ENCODE results near the gene PEMT.

DNA sequence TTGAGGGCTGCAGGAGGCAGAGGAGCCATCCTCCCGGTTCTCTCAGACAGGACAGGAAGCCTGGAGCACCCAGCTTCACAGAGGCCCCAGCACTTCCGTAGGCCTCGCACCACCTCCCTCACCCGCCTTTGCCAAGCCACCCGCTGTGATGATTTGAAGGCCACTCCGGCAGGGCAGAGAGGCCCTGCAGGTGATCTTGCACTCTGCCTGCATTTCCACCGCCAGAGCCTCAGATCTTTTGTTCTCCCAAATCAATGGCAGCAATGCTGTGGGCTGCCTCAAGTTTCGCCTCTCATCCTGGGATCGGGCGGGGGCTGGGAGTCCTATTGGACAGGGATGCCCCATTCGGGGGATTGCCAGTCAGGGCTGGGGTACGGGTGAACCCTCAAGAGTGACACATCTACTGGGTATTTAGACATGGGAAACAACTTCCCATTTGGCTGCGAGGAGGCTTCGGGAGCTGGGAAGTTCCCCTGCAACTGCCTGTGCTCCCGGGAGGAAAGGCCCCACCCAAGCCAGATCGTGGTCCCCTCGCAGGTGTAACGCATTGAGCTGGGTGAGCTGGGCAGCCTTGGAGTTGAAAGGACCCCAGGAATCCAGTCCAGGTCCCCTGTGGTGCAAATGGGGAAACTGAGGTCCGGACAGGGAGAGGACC lies 34.8 kb upstream of the PEMT start:
- TF ChIP-seq, protein P1, sequence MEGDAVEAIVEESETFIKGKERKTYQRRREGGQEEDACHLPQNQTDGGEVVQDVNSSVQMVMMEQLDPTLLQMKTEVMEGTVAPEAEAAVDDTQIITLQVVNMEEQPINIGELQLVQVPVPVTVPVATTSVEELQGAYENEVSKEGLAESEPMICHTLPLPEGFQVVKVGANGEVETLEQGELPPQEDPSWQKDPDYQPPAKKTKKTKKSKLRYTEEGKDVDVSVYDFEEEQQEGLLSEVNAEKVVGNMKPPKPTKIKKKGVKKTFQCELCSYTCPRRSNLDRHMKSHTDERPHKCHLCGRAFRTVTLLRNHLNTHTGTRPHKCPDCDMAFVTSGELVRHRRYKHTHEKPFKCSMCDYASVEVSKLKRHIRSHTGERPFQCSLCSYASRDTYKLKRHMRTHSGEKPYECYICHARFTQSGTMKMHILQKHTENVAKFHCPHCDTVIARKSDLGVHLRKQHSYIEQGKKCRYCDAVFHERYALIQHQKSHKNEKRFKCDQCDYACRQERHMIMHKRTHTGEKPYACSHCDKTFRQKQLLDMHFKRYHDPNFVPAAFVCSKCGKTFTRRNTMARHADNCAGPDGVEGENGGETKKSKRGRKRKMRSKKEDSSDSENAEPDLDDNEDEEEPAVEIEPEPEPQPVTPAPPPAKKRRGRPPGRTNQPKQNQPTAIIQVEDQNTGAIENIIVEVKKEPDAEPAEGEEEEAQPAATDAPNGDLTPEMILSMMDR (conservative IDR thresholded peaks at IDR 0.05; ENCODE audit: low read depth, low read length) = no peak
- TF ChIP-seq EZH2 (IDR thresholded peaks at IDR 0.05; ENCODE audit: borderline replicate concordance, low read depth, low read length, poor library complexity, severe bottlenecking) = no peak

Measured in A673 (cell line).